Thoracic aorta (tissue), 2 donors: ENCODE results near the gene MYO1D. TPM values are rescaled to one million over a fixed set of nuclear protein-coding genes. Genes with fewer than 3 reads are reported as not detected.

Source experiments
- ATAC-seq: fragments of 150-250 bp; one replicate; pipeline ENCODE4 v1.8.0; 2017; ENCODE audit warnings: low read depth; ENCODE audit not compliant: insufficient number of reproducible peaks, low FRiP score
- DNase-seq: peaks from one replicate; pipeline ENCODE4 v3.0.0-alpha.2; 2020; ENCODE audit warnings: low spot score
- H3K27ac ChIP-seq, 2 donors: fragments of 200-600 bp; sonication (generic); 1 replicate in 1 of 2; 2 replicates in 1 of 2; pipeline ENCODE4 v1.5.1; 2016; ENCODE audit warnings: mild to moderate bottlenecking in 2 of 2, moderate library complexity in 2 of 2
- H3K27me3 ChIP-seq: fragments of 200-600 bp; sonication (generic); replicated peaks from 2 replicates; pipeline ENCODE4 v1.6.0; 2016; ENCODE audit warnings: mild to moderate bottlenecking; ENCODE audit not compliant: insufficient read depth
- H3K36me3 ChIP-seq: fragments of 200-600 bp; sonication (generic); one replicate; pipeline ENCODE4 v1.5.1; 2016
- H3K4me1 ChIP-seq, 2 donors: fragments of 200-600 bp; sonication (generic); 1 replicate in 1 of 2; 2 replicates in 1 of 2; pipeline versions ENCODE4 v1.5.1 to v1.6.0; 2016; ENCODE audit warnings: low read depth in 2 of 2, mild to moderate bottlenecking in 1 of 2; ENCODE audit not compliant: control insufficient read depth in 1 of 2
- H3K4me3 ChIP-seq: fragments of 200-600 bp; sonication (generic); 2 replicates; pipeline ENCODE4 v1.5.1; 2016; ENCODE audit warnings: mild to moderate bottlenecking
- H3K9me3 ChIP-seq: fragments of 200-600 bp; sonication (generic); 2 replicates; pipeline ENCODE4 v1.5.1; 2016
- CTCF ChIP-seq: fragments of 200-600 bp; sonication (generic); IDR thresholded peaks from one replicate; pipeline ENCODE4 v1.5.1; 2019; ENCODE audit warnings: antibody characterized with exemption
- total RNA-seq, 2 donors: library from RNA; depleted of rRNA; stranded (reverse); fragments of >200 nt; gene quantifications; one replicate each; pipeline versions ENCODE4 v1.1.0 to v1.2.3, GENCODE V29; 2016

Gene MYO1D
- total RNA-seq, 2 donors from 2014 or later: 257 to 370 TPM

GRCh38 chr17:32489320-32490100 lies 387.4 kb downstream of the MYO1D start:
- DNase-seq (no peak), ATAC-seq (no peak)
- TF ChIP-seq CTCF: no peak
- H3K4me1 ChIP-seq: peaks cover 7 to 26% of the 10 kb centered on the region in 2 donors
- H3K27ac ChIP-seq: no peak overlapping the region
- no peaks in the 10 kb centered on the region for H3K9me3 ChIP-seq
- no peak overlapping the region for H3K4me3 ChIP-seq
- H3K27me3 ChIP-seq: no peaks in the 10 kb centered on the region
- peaks cover 10% of the 10 kb centered on the region for H3K36me3 ChIP-seq

- Histone ChIP-seq H3K9me3 (no peaks in the 10 kb centered on the region), H3K4me3 (no peak overlapping the region), H3K27ac (no peak overlapping the region), H3K36me3 (peaks cover 4% of the 10 kb centered on the region), H3K27me3 (no peaks in the 10 kb centered on the region), H3K4me1 (peaks cover 14 to 26% of the 10 kb centered on the region in 2 donors)
- DNase-seq: no peak
- no peak for TF ChIP-seq CTCF
- ATAC-seq: no peak
Observed at GRCh38 chr17:32488604-32489180, 388.2 kb downstream of the MYO1D start.

- no peak for DNase-seq
- peaks cover 15 to 30% of the 10 kb centered on the region in 2 donors for H3K4me1 ChIP-seq
- H3K36me3 ChIP-seq: no peaks in the 10 kb centered on the region
- H3K9me3 ChIP-seq: no peaks in the 10 kb centered on the region
- no peak overlapping the region for H3K27ac ChIP-seq
- no peak overlapping the region for H3K4me3 ChIP-seq
- no peaks in the 10 kb centered on the region for H3K27me3 ChIP-seq
- no peak for ATAC-seq
- no peak for TF ChIP-seq CTCF
Observed at GRCh38 chr17:32488177-32488542, 388.8 kb downstream of the MYO1D start.

GRCh38 chr17:32487473-32488176 lies 389.3 kb downstream of the MYO1D start:
- peak overlapping the region; percentile 69 for H3K4me3 ChIP-seq
- peaks cover 15 to 30% of the 10 kb centered on the region in 2 donors for H3K4me1 ChIP-seq
- no peak overlapping the region for H3K27ac ChIP-seq
- H3K27me3 ChIP-seq: no peaks in the 10 kb centered on the region
- TF ChIP-seq CTCF: no peak
- ATAC-seq (no peak), DNase-seq (no peak)
- H3K9me3 ChIP-seq: no peaks in the 10 kb centered on the region
- peaks cover 4% of the 10 kb centered on the region for H3K36me3 ChIP-seq
